GM19193 (cell line): Measurements from ENCODE around the gene CLCN2.

Experiments
- POLR2A ChIP-seq: IDR thresholded peaks from 4 replicates; pipeline ENCODE4 v1.6.1; 2011; ENCODE audit not compliant: insufficient read depth, insufficient read length; ENCODE audit errors: extremely low read depth

The CLCN2 gene

DNA sequence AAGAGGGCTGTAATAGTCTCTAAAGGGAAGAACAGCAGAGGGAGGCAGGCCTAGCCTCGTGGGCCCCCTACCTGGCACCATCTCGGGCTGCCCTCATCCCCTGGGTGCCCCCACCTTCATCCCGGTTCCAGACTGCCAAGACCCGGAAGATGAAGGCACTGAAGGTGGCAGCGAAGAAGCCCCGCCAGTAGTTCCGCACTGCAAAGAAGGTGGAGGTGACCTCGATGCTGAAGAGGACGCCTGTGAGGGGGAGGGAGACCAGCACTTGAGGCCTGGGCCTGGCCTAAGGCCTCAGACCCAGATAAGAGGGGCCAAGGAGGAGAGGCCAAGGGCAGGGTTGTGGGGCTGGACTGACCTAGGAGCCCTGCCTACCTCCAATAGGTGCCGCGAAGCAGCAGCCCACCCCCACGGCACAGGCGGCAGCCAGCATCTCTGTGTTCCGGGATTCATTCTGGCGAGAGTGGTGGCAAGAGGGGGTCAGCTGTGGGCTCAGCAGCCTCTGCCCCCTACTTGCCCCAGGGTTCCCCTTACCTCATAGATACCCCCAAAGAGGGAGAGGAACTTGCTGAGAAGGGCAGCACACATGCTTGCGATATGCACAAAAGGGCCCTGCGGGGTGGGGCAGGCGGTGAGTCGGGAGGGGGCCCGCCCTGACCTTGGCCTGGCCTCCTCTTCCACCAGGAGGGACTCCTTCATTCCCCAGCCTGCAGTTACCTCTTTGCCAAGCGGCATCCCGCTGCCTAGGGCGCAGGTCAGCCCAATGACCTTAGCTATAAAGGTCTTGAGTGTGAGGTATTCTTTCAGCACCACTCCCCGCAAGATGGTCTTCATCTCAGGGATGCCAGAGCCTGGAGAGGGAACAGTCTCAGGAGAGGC, 3.9 kb downstream of the CLCN2 start:
- TF ChIP-seq POLR2A = no peak

DNA sequence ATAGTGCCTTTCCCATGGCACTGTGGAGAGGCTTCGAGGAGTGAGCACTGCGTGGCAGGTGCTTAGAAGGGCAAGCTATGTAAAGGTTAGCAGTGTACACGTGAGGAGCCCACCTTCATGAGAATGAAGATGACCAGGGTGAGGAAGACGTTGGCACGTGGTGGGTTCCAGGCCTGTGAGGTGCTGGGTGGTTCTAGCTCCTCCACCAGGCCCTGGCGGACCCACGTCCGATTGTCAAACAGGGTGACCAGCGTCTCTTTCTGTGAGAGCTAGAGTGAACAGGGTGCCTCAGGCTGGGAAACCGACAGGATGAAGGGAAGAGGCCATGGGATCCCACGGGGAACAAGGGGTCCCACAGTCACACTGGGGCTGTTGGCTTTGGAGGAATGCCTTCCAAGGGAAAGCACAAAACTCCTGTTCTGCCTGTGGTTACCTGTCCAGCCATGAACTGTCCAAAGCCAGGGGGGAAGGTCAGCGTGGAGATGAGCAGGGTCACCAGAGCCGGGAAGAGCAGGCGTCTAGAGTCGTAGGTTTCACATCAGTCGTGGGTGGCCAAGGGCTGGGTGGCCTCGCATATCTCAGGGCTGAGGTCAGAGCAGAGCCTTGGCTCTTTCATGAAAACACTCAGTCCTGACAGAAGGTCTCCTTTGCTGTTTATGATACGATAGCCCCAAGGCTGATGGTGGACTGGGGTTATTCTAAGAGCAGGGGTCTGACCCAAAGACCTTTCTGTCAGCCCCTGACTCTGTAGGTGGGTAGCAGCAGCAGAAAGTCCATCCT, 6.0 kb downstream of the CLCN2 start:
- no peak for TF ChIP-seq POLR2A

DNA sequence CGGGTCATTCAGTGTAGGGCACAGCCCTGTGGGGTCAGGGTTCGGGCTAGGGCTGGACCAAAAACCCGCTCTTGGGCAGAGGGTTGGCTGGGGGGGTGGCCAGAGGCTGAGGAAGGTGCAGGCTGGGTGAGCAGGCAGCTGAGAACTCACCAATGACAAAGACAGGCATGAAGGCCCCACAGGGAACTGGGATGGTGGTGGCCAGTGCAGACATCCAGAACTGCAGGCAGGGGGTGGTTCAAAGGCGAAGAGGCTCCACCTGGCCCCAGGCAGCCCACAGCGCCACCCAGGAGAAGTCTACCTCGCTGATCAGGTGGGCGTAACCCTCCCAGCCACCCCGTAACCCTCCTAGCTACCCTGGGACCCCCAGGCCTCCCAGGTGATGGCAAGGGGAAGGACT, 6.7 kb downstream of the CLCN2 start:
- TF ChIP-seq POLR2A = no peak

DNA sequence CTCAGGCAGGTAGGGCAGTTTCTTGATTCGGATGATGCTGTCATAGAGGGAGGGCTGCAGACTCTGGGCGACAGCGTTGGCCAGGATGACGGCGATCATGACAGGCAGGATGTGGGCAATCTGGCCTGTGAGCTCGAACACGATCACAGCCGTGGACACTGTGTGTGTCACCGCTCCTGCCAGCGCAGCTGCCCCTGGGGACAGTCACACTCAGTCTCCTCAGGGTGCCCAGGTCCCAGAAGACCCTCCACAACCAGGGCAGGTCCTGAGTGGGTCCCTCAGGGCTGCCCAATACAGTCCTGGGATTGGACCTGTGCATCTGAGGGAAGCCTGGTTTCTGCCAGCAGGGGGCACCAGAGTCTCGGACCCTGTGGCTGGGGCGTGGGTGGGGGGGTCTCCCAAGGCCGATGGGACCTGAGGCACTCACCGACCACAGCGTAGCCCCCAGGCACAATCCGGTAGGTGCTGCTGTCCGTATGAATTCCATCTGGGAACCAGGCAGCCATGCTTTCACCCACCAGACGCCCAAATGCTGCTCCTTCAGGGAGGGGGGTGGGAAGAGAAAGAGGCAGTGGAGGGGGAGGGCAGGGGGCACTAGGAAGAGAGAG, 7.2 kb downstream of the CLCN2 start:
- no peak for TF ChIP-seq POLR2A

DNA sequence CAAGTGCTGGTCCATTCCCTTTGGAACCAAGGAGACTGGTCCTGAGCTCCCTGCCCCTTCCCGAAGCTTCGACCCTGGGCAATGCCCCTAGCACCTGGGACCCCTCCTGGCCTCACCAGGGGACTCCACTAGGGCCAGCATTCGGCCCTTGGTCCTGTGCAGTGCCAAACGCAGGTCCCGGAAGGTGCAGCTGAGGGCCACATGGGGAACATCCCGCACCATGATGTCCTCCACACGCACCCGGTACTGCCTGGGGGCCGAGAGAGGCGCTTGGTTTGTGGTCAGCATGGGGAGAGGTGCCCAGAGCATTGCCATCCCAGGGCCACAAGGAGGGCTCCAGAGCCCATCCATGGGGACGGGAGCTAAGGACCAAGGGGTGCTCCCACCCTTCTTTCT, 7.9 kb downstream of the CLCN2 start:
- TF ChIP-seq POLR2A = no peak

DNA sequence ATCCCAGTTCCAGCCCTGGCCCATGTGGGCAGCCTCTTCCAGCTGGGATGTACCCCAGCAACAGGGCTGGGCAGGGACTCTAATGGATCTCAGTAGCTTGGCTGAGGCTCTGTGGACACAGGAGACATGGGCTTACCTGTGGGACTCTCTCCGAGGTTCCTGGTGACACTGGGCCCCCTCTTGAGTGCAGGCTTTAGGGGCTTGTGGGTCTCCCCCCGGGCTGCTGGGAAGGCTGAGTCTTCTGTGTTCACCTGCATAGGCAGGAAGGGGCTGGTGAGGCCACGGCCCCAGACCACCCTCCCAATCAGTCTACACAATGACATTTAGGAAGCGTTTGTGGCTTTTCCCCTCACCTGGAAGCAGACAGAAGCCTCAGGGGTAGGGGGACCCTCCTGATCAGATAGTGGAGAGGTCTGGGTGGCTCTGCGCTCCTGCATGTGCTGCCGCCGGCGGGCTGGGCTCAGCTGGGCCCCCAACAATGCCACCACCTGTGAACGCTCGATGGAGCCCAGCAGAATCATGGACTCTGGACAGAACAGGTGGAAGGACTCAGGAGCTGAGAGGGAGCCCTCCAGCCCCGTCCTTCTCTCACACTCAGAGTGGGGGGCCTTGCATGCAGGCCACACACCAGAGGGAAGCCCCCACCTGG, 8.4 kb downstream of the CLCN2 start:
- TF ChIP-seq POLR2A = no peak

DNA sequence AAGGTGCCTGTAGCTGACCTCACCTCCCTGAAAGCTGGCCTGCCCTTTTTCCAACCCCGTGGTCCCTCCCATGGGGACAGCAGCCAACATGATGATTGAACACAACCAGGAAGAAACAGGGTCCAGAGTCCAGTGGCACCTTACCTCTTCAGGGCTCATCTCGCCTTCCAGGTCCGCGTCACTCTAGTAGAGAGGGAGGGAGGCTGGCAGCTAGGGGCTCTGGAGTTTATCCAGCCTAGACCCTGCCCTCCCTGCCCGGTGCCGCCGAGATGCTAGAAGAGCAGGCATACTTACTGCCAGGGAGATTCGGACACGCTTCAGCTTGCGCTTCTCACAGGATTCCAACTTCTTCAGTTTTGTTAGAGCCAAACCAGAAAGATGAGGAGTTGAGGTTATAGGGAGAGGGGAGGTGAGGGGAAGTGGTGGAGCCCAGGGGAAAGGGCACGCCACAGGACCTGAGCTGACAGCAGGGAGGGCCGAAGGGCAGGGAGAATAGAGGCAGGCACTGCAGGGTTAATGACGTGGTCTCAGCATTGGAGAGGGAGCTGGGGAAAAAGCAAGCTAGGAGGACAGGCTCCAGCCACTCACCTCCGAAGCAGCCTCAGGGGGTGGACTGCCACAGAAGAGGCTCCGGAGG, 9.1 kb downstream of the CLCN2 start:
- no peak for TF ChIP-seq POLR2A

DNA sequence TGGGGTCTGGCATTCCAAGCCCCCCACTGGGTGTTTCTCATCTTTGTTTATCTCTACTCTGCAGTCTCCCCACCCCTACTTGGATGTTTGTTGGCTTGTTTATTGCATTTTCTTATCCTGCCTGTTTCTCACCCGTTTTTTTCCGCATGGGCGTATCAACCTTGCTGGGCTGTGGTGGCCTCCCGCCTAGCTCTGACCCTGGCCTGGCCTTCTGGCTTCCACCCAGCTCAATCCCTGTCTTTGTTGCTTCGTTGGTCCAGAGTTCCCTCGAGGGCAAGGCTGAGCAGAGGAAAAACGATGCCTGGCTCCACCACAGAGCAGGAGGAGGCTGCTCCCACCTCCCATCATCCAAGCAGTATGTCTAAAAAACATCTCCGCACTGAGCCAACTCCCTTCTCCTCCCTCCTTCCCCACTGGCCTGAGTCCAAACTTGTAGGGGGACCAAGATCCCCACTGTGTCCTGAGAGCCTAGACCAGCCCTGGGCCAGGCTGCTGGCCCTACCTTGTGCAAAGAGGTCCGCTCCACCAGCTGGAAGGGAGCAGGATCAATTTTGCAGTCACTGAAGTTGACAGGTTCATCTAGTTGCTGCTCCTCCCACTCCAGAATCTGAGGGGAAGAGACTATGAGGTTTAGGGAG, 9.8 kb downstream of the CLCN2 start:
- no peak for TF ChIP-seq POLR2A

DNA sequence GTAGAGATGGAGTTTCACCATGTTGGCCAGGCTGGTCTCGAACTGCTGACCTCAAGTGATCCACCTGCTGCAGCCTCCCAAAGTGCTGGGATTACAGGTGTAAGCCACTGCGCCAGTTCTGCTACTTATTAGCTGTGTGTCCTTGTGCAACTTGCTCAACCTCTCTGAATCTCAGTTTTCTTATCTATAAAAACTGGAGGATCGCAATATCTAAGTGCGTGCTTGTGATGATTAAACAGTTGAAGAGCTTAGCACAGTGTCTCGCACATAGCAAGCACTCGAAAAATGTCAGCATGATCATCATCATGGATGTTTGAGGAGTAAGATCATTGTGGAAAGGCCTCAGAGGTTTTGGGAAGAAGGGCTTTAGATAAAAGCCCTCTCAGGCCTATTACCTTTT, 10.8 kb downstream of the CLCN2 start:
- no peak for TF ChIP-seq POLR2A

DNA sequence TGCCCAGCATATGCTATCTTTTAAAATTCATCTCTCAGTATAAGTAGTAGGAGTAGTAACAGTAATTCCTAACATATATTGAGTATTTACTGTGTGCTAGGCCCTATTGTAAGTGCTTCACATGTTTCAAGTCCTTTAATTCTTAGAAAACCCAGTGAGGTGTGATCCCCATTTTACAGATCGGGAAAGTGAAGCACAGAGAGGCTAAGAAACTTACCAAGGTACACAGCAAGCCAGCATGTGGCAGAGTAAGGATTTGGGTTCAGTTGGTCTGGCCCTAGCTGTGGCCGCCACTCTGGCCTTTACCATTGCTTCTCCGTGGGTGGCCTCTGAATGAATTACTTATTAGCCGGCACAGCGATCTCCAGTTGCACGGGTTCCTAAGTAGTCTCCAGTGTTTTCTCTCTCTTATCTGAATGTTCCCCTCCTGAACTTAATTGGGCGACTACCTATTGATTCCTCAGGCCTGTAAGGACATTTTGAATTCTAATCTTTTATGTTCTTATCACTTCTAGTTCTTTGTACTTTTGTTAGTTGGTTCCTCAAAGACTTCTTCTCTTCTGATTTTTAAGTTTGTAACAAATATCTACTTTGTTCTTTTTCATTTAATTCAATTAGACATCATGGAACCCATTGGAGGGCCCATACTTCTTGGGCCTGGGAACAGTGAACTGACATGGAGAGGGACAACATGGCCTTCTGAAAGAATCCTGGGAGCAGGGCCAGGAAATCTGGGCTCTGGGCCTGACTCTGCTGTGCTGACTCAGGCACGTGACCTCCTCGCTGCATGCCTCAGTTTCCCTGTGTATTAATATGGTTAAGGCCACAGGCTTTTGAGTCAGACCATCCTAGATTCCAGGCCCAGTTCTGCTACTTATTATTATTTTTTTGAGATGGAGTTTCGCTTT, 11.6 kb downstream of the CLCN2 start:
- TF ChIP-seq POLR2A = no peak

DNA sequence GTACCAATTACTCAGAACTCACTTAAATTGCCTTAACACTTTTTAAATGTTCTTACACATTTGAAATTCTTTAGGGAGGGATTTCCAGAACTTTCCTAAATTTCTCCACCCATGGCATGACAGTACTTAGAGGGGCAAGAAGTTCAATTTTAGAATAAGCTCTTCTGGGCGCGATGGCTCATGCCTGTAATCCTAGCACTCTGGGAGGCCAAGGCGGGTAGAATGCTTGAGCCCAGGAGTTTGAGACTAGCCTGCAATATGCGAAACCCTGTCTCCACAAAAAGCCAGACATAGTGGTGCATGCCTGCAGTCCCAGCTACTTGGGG, 13.4 kb downstream of the CLCN2 start:
- TF ChIP-seq POLR2A = no peak

DNA sequence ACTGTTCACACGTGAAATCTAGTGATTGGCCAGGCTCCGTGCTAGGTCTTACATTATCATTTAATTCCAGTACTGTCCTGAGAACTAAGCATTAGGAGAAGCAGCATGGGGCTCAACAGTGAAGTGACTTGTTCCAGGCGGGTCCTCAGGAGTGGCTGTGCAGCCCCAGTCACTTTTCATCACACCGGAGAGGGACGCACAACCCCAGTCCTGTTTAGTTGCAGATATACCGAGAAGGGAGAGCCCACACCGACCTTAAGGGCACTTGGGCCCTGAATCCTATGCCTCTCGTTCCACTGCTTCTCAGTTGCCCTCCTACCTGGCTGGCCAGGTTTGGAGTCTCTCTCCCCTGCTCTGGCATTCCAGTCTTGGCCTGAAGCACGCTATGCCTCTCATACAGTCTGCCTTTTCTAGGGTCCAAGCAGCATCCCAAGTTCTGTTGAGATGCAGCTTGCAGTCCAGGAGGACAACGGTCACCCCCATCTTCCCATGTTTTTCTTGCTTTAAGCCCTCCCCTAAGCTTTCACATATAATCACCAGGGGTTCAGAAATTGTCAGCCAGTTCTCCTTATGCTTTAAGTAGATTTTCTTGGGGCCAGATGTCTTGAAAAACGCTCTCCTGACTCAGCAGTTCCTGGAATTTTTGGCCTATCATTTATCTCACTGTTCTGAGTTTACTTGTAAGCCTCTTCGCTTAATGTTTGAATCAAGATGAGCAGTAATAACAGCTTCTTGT, 13.9 kb downstream of the CLCN2 start:
- TF ChIP-seq POLR2A = no peak
